ENCODE measurements around the gene TFR2.

TFR2 gene

DNA sequence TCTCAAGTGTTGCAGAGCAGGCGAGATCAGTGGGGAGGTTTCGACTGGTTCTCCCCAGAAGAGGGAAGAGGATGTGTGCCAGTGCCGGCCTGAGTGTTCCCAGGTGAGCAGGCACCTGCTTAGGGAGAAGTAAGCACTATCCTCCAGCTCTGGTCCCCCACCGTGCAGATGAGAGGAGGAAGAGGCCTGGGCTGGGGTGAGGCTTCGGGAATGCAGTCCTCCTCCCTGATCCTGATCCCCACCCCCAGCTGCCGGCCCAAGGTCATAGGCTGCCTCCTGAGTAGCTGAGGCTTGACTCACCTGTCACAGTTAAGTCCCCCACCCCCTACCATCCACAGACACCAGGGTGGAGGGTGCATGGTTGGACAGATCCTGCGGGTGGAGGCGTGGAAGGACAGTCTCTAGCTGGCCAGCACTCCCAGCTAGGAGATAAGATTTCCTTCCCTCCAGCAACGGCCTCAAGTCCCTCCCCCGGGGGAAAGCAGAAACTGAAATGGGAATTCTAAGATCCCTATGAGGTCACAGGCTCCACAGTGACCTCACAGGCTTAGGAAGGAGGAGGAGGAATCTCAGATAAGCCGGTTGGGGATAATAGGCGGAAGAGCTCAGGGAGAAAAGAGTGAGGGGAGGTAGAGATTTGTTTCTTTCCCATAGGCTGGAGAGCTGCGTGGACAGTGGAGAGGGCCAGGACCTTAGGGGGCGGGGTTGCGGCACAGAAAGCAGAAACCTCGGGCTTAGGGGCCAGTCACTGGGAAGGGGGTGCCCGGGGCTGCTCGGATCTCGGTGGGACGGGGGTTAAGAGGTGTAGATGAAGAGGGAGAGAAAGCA is 56.5 kb downstream of the TFR2 start:
- no peak for DNase-seq

DNA sequence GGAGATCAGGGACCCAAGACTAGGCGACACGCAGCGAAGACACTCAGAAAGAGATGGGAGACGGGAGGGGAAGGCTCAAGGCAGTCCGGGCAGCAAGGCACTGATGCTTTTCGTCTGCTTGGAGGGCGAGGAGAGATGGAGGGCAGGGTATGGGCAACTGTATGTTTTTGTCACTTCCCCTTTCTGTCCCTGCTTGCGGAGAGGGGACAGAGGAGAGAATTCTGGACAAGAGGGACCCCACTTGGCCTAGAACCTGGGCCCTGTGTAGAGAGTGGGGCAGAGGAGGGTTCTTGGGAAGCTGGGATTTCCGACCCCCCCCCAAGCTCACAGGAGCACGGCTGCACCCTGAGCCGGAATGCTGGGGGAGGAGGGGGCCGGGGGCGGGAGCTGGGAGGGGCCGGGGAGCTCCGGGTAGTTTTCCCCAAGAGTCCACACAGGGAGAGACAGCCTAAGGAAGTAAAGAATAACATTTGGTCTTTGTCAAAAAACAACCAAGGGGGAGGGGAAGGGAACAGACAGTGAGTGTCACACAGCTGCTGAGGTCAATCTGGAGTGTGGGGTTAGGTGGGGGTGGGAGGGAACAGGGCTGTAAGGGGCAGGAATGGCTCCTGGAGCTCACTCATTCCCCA is 57.2 kb downstream of the TFR2 start:
- DNase-seq: no peak

DNA sequence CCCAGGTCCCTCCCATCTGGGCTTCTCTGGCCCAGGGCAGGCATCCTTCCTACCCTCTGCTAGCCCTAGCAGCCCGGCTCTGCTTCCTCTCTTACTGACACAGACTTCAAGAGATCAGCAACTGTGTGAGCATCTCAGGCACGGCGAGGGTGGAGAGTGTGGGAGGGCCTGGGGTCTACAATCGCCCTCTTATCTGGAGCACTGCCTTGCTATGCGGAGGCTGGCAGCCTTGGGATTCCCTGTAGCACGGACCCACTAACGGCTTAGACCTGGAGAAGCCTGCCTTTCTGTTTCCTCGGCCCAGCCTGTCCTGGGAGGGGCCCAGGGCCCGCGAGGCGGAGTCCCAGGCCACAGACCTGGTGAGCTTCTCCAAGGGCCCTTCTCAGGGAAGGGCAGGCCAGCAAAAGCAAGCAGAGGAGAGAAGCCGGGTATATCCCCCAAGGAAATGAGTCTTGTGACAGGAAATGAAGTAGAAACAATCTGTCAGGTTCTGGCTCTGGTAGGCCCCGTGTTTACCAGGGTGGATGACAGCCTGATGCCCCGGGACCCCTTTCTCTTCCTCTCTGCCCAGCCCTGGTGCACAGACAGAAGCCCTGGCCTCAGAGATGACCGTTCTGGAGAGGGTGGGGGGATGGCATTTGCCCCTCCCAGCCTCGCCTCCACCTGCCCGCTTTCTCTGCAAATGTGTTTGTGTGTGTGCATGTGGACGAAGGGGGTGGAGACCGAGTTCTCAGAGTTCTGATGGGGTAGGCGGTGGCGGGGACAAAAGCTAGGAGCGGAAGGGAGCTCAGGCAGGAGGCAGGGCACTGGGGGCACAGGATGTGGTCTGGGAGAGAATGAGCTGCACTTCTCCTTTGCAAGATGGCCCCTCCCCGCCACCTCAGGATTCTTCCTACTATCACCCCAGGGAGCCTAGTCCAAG is 58.0 kb downstream of the TFR2 start:
- DNase-seq: no peak

DNA sequence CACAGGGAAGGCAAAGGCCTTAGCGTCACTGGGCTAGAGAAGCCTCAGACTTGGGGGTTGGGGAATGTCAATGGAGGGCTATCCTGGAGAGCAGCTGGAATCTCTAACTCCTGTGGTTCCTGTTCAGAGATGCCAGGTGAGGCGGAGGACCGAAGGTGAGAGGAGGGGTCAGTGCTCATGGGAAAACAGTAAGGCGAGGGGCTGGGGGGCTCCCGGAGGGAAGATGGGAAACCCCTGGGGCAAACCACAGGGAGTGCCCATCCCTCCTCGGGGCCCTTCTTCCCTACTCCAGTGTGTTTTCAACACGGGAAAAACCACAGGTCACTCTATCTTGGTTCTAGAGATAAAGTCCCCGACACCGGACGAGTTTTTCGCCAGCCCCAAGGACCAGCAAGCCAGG is 58.7 kb downstream of the TFR2 start:
- DNase-seq: no peak

DNA sequence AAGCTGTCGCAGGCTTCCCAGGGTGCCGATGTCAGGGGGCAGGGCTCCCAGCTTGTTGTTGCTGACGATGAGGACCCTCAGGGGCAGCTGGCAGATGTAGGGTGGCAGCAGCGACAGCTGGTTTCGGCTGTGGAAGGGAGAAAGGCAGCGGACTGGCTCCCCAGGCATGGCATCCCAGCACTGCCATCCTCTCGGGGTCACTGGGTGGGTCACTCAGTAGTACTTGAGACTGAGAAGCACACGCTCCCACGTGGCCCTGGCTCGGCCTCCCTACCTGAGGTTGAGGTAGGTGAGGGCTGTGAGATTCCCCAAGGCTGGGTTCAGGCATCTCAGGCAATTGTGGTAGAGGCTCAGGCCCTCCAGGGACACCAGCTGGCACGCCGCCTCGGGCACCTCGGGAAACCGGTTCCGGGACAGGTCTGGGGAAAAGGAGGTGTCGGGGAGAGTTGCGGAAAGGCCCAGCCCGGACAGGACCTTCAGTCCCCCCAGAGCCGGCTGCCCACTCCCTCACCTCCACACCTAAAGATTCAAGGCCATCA is 59.2 kb downstream of the TFR2 start:
- DNase-seq: no peak

DNA sequence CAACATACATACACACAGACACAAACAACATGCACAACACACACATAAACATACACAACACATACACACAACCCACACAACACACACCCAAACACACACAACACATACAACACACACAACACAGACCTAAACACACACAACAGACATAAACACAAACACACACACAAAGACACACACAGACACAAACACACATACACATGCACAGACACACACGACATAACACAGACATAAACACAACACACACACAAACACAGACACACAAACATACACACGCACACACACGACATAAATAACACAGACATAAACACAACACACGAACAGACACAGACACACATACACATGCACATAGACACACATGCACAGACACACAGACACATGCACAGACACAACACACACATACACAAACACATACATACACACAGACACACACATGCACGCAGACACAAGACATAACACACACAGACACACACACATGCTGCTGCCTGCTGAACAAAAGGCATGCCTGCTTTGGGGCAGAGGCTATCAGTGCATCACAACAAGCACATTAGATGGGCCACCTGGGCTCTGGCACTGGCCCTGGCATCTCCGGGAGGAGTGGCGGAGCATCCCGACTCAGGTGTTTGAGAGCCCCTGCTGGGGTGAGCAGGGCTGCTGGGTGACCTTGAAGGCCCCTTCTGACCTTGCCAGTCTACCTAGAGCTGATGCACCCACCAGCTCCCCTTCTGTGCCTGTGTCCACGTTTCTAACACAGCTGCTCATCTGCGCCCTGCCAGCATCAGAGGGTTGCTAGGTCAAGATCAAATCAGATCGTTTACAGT is 60.7 kb downstream of the TFR2 start:
- DNase-seq: no peak

DNA sequence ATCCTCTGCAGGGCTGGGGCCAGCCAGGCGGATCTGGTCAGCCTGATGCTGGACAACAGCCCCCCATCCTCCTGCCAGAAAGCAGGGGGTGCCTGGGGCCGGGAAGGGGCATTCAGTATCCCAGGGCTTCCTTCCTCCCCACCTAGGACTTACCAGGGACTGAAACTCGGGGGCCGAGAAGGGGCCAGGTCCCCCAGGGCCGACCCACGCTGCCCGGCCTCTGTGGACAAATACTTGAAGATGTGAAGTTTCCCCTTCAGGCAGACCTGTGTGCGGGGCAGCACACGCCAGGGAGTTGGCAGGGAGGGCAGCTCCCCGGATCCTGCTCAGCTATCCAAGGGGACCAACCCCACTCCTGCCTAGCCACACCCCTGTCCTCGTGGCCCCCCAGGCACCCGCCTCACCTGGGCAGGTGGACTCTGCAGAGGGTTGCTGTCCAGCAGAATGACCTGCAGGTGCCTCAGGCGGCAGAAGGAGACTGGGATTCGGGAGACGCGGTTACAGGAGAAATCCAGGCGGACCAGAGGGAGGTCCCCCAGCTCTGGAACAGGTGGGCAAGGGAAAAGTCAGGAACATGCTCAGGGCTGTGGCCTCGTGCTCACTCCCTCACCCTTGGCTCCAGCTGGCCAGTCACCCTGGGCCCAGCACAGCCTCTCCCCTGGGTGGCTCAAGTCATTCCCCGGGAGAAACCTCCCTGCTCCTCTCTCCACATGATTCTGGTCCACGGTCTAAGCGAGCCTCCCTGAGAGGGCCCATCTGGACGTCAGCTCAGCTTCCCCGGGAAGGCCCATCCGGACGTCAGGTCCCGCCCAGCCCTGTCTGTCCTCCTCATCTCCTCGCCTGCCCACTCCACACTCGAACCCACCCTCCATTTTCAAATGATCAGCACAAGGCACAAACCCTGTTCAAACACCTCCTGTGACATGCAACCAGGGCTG is 62.8 kb downstream of the TFR2 start:
- no peak for DNase-seq

DNA sequence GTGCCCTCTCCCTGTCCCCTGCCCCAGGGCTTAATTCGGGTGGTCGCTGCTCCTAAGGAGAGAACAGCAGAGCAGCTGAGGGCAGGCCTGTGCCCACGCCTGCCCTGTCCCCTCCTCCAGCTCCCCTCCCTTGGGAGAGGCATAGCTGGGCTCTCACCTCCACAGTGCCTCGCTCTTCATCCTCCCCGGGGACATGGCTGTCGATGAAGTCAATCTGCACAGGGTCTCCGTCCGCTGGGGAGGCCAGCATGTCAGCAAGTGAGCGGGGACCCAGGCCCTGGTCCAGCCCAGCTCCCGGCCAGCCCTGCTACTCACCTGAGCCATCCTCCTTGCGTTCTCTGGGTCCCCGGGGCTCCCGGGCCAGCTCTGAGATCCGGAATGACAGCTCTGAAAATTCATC is 63.8 kb downstream of the TFR2 start:
- DNase-seq: no peak

DNA sequence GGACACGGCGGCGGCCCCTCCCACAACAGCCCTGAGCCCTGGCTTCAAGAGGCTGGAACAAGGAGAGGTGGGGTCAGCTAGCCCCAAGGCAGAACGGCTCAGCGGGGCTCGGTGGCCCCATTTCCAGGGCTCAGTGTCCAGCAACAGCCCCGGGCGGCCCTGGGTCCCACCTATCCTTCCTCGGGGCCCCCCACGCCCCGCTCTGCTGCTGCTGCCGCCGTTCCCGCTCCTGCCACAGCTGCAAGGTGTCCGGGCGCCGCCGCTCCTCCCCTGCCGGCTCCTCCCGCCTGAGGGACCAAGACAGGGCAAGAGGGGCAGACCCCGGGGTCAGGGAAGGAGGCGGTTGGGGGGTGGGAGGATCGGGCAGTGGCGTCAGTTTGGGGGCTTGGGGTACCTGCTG is 64.2 kb downstream of the TFR2 start:
- no peak for DNase-seq

DNA sequence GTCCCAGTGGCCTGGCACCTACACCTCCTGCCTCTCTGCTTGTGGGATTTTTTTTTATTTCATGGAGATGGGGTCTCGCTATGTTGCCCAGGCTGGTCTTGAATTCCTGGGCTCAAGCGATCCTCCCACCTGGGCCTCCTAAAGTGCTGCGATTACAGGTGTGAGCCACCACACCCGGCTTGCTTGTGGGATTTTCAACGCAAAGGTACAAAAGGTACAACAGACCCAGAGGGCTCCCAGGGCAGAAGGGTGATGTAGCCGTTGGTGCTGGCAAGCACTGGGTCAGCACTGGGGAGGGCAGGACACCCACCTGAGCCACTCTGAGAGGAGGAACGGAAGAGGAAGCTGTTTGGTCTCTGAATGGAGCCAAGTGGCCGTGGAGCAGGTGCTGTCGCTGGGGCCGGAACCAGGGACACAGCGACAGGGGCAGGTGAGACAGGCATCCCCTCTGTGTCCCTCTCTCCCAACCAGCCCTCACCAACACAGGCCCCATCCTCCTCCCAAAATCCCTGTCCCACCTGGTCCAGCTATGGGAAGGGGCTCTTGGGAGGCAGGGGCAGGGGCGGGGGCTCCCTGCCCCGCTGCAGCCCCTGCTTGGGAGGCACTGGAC is 64.9 kb downstream of the TFR2 start:
- no peak for DNase-seq

DNA sequence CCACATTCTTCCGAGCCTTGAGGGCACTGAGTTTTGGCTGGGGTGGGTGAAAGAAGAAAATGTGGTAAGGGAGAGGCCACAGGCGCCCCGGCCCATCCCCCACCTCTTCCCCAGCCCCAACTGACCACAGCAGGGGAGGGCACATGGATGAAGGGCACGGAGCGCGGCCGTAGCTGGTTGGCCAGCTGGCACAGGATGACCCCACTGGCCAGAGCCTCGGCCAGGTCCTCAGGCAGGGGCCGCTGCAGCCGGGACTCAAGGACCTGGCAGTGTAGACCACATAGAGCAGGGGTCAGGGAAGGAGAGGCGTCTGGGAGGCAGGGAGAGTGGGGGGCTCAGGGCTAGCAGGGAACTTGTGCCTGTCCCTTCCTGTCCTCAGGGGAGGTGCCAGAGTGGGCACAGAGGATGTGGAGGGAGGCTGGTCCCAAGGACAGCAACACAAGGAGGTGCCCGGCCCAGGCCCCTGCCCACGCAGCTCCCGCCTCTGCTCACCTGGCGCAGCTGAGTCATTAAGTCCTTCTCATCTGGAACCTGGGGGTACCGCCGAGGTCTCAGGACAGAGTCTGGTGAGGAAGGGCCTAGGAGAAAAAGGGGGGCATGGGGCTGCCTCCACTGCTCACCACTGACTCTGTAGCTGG is 65.5 kb downstream of the TFR2 start:
- no peak for DNase-seq

DNA sequence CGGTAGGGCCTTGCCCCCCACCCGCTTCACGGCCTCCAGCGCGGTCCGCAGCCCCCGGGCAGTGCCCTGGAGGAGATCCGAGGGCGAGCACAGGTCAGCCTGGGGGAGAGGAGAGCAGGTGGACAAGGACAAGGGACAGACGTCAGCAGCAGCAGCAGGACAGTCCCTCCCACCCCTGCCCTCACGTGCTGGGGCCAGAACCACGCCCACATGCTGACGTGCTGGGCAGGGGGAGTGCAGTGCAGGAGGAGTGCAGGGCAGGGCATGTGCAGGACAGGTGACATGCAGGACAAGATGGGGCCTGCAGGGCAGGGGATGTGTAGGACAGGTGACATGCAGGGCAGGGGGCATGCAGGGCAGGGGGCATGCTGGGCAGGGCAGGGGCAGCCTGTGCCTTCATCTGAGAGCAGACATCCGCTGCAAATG is 66.1 kb downstream of the TFR2 start:
- DNase-seq: no peak

DNA sequence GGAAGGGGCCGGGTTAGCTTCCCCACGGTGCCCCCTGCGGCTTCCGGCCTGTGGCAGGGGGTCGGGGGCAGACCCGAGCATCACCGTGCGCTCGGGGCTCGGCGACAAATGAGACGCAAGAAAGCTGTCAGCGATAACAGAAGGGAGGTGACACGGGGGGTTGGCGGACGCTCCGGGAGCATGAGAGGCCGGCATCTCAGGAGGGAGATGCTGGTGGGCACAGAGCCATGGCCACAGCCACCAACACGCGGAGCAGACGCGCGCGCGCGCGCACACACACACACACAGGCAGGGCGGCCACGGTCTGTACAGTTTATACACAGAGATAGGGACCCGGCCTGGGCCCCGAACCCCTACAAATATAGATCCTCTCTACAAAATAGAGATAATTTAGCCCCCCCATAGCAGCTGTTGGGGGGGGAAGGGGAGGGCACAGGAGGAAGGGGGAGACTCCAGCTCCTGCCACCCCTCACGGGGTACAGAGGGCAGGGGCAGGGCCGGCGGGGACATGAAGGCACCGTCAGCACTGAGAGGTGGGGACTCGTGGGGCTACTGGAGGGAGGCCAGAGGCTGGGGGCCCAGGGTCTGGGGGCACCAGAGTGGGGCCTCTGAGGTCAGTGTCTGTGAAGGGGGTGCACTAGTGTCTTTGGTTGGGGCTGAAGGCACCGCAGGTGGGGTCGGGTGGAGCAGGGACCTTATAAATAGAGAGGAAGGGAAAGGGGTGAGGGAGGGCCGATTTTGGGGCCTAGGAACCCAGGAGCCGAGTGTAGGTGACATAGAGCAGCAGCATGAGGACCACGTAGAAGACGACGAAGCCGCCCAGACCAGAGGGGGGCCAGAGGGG is 66.8 kb downstream of the TFR2 start:
- no peak for DNase-seq

DNA sequence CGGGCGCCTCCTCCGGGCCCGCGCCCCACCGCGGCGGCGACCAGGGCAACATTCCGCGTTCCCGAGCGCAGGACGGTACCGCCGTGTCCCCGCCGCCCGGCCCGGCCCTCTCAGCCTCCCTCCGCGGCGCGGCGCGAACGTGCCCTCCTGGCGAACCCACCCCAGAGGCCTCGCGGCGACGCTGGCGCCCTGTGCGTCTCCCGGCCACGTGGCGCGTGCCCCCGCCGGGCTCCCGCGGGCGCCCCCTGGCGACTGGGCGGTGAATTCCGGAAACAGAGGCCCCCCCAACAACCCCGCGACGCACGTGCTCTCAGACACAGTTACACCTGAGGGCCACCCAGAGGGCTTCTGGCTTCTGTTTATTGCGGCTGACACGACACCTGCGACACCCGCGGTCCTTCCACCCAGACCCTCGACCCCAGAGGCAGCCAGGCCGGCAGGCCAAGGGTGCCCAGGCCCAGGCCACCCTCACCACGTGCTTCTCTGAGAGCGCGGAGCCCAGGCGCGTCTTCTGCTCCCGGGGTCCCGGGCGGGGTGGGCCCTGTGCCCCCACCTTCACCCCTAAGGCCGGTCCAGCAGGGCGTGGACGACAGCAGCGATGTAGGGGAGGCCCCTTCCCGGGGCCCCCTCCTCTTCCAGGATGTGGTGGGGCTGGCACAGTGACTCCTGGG is 67.5 kb downstream of the TFR2 start, which contains the start of gene SAP25:
Gene SAP25 (minus strand): TSS at position 210 of the 671 bp plus-strand sequence. CDS start 158 bp downstream, at position 52.
- no peak for DNase-seq

DNA sequence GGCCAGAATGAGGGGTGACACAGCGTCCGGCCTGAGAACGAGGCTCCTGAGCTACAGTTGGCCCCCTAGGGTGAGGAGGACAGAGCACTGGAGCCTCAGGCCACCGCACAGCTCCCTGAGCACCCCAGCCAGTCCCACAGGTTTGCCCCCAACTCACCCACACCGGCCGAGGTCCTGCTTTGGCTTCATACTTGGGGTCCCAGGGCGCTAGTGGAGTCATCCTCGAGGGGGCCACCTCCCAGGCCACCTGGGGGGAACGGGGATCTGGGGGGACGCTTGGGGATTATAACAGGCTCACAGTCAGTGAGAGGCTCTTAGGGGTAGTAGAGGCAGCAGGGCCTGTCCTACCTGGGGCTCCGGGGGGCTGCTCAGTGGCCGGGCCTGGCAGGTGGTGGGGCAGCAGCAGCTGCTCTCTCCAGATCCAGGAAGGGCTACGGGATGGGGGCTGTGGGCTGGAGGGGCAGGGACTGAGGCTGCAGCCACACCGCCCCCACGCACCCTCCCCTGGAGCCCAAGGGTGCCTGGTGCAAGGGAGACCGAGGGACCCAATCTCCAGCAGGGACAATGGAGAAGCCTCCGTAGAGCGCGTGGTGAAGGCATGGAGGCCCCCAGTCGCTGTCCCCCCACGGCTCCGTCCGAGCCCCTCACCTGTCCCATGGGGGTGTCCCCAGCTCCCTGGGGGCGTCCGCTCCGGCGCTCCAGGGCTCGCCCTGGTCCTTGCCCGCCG is 68.2 kb downstream of the TFR2 start:
- DNase-seq: no peak

DNA sequence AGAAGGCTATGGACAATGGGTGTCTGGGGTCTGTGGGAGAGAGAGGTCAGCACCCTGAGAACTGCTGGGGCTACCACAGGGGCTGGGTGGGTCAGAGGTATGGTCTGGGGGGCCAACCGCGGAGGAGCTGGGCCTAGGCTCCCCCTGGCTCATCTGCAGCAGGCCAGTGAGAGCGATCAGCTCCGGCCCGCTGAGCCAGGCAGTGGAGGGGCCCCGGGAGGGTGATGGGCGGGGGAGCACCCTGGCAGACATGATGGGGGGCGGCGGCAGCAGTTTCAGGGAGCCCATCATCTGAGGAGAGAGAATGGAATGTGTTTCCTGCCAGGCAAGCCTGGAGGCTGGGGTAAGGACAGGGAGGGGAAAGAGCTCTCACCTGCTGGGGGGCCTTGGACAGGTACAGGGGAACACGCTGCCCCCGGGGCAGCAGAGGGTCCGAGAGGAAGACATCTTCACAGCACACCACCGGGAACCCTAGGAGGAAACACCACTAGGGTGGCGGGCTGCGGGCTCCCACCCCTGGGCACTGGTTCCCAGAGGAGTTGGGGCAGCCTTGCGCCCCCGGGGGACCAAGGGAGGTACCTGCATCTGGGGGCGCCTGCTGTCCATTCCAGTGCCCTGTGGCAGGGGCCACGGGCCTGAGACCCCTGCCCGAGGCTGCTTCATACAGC is 68.9 kb downstream of the TFR2 start:
- no peak for DNase-seq

DNA sequence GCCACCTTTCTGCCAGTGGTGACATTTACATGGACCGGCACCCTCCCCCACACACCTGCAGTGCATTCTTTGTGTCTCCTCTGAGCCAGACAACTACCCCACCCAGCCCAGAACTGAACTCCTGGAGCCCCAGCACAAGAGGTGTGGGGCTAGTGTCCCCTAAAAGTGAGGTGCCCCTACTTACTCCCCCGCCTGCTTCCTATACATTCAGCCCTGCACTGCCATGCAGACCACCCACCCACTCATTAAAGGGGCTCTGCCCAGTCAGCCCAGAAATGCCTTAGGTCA is 69.6 kb downstream of the TFR2 start:
- no peak for DNase-seq

Measured in SW 1271 (cell line).